ENCODE results near the gene UBE2O.
A peak's percentile ranks its signal among the peaks of the same experiment; 100 is the strongest.

Gene UBE2O

GRCh38 chr17:76466775-76467130, 13.8 kb upstream of the UBE2O start:
- no peak for DNase-seq (ENCODE audit: low spot score)

DNA sequence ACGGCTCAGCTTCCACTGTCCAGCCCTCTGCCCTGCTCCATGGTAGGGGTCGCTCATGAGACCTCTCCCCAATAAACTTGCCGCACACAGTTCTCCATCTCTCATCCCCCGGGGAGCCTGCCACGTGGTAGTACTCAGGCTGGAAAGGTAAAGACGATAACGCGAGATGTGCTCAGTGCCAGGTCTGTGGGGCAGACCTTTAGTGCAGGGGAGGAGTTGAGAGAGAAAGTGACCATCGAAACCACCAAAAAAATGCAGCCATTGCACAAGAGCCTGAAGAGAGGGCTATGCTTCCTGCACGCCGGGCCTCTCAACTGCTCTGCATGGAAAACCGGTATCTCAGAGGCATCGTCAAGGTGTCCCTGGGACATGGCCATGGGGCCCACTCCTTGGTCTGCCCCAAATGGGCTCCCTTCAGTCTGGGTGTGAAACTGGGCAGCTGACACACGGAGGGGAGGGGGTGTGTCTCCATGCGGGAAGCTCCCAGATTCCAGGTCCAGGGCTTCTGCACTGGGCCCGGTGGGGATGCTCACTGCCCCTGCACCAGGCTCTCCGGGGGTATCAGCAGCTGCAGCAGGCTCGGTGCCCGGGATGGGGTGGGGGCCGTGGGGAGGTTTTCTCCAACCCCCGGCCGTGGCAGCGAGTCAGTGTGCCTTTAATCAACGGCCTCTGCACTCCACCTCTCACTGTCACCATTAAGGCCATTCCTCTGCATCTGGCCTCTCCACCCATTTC, 9.8 kb upstream of the UBE2O start:
- no peak for DNase-seq (ENCODE audit: low spot score)

DNA sequence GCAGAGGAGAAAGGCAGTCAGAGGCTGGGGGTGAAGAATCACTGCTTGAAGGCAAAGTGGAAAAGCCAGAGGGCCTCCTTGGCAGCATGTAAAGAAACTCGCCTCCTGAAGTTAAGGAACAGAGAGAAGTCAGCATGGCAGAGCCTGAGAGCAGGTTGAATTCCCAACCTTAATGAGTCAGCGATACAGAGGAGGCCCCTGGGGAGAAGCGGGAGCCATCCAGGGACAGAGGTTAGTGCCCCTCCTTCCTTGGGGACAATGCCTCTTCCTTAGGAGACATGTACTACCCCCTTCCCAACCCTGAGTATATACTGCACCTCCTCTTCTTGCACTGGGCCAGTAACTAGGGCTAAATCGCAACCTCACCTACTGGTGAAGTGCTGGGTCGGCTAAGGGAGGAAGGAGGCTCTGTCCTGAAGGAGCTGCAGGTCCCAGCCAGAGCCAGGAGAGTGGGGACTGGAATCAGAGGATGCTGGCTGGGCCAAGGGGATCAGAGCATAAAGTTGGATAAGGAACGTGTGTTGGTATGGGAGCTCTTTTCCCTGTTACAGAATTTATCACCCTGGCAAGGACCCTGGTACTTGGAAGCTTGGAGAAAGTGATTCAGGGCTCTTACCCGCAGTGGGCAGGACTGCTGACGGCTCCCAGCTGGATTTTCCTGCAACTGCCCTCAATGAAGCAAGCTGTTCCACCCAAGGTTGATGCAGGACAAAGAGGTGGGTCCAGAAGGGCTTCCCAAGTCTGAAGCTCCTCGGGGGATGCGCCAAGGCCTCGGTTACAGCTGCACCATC, 9.0 kb upstream of the UBE2O start:
- peak; percentile 40 for DNase-seq (ENCODE audit: low spot score)

GRCh38 chr17:76459674-76460073, 6.7 kb upstream of the UBE2O start:
- no peak for DNase-seq (ENCODE audit: low spot score)

GRCh38 chr17:76458580-76459490, 5.9 kb upstream of the UBE2O start:
- DNase-seq (ENCODE audit: low spot score), result peak; percentile 74

DNA sequence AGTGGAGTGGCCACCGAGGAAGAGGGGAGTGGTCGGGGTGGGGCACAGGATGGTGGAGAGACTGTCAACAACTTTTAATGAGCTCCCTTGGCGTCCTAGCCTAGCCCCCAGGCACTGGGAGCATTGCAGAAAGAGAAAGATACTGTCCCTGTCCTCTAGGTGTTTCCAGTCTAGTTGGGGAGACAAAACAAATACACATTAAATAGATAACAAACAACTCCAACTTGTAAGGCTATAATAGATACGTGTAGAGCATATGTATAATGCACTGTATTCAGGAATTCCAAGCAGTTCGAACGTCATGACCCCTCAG, 435 bp upstream of the UBE2O start:
- DNase-seq (ENCODE audit: low spot score), result no peak

DNA sequence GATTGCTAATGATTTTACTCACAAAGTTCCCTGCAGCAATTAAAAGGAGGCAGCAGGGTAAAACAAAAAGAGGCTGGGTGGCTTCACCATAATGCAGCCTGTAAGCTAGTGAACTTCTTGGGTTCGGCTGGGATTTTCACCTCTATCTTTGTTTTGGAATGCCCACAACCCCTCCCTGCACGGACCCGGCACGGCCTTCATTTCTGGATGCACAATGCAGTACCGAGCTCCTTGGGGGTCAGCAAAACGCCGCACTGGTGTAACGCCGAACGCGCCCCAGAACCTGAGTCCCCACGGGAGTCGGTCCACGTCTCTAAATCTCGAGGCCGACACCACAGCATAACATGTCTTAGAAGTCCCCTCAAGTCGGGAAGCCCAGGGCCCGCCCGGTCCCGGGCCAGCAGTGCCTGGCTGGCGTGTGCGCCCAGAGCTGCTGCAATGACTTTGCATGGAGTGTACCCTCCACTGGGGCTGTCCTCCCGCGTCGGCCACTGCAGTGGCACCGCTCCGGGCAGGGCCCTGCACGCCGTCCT, 759 bp downstream of the UBE2O start:
- no peak for DNase-seq (ENCODE audit: low spot score)

DNA sequence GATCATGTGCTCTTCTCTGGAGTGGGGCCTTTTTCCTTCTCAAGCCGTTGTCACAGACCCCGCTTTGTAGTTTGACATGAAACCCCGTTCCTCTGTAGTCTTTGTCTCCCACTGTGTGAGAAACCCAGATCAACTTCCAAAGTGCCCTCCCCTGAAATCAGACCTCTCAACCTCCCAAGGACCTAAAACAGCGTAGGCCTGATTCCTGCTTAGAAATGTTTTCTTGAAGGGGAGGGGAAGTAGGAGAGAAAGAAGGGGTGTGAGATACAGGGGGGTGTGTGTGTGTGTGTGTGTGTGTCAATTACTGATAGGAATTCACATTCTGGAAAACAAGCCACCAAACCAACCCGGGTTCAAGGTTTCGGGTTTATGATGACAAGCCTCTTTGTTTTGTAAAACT, 1.4 kb downstream of the UBE2O start:
- DNase-seq (ENCODE audit: low spot score), result no peak

GRCh38 chr17:76449126-76449525, 3.8 kb downstream of the UBE2O start:
- DNase-seq (ENCODE audit: low spot score), result no peak

DNA sequence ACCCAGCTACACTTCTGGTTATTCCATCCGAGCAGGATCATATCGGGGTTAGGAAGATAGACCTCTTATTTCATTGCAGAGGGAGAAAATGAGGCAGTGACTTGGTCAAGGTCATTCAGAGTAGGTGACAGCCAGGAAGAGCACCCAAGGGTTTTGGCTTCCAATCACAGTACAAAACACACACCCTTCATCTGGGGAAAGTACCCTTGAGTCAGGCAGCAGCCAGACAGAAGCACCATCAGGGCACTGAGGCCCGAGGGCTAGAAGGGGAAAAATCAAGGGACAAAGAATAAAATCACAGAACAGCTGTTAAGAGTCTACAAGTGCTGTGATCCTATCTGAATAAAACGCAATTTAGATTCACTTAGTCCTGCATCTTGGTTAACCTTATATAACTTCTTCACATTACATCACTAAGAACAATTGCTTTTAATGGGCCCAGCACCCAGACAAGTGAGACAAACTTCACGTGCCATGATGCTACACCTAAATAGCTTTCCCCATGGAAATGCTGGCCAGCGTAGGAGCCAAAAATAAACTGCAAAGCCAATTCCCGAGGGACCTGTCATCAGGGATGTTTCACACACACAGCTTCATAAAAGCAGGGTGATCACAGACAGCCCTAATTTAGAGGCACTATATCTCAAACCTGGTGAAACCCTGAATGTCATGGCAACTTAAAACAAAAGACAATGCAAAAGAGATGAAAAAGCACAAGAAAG, 4.9 kb downstream of the UBE2O start:
- DNase-seq (ENCODE audit: low spot score), result no peak

- DNase-seq (ENCODE audit: low spot score), result peak; percentile 52
Observed at GRCh38 chr17:76446449-76447231, 6.3 kb downstream of the UBE2O start.

GRCh38 chr17:76445697-76446448, 7.1 kb downstream of the UBE2O start:
- no peak for DNase-seq (ENCODE audit: low spot score)

- no peak for DNase-seq (ENCODE audit: low spot score)
Observed at GRCh38 chr17:76444518-76445311, 8.2 kb downstream of the UBE2O start.

GRCh38 chr17:76442341-76443338, 10.3 kb downstream of the UBE2O start:
- DNase-seq (ENCODE audit: low spot score), result no peak

DNA sequence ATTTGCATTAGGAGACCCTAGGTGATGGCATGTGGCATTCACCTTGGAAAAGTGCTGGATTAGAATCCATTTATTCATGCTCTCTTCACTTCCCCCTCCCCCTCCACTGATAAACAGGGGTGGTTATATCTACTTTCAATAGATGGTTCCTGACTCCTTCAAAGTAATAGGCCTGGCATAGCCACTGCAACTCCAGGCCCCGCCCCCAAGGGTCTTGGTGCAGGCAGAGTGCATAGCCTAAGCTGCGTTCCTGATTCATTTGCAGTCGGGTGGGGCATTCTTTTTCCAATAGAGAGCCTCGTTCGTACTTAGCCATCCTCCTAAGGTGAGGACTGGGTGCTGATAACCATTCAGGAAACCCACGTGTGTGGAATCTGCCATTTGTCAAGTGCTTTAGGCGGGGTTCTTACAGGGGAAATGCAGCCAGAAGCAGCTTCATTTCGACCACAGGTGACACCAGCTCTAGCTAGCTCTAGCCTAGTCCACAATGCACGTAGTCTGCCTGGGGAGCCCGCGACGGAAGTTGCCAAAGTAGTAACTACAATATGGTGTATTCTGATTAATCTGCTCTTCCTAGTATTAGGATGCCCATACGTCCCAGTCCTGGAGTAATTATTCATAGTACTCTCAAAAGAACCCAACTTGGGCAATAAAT, 11.1 kb downstream of the UBE2O start:
- no peak for DNase-seq (ENCODE audit: low spot score)

- DNase-seq (ENCODE audit: low spot score), result no peak
Observed at GRCh38 chr17:76440751-76441362, 12.1 kb downstream of the UBE2O start.

DNA sequence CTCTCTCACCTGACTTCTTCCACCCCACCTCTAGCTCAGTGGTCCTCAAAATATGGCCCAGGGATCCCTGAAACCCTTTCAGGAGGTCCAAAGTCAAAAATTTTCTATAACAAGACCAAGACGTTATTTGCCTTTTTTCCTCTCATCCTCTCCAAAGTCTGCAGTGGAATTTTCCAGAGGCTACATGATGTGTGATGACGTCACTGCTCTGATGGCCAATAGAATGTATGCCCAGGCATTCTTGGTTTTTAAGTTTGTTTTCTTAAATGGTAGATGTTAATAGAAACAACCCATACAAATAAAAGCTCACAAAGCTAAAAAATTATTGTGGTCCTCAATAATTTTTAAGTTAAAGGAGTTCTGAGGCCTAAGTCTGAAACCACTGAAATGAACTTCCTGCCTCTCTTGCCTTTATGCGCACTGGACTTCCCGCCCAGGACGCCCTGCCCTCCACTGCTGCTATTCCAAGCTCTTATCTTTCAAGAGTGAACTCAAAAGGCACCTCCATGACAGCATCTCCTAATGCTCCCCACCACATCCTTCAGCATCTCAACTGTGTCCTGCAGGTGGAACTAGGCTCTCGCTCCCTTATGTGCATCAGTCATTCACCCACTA, 13.5 kb downstream of the UBE2O start:
- no peak for DNase-seq (ENCODE audit: low spot score)
